GM19438 (cell line): ENCODE measurements around the gene TNFRSF13B.
"Not testable (repeated sequence)": the region's sequence is repeated elsewhere in the genome, so short reads cannot be mapped to it uniquely, and the experiment has no call there.

Experiments used
- ATAC-seq: cut with Tn5 transposase; IDR thresholded peaks from one replicate; pipeline ENCODE4 v1.9.1; 2021; ENCODE audit warnings: low read depth; ENCODE audit not compliant: unreplicated experiment

The TNFRSF13B gene

GRCh38 chr17:17007891-17008290, 36.0 kb upstream of the TNFRSF13B start:
- not testable (repeated sequence) for ATAC-seq

DNA sequence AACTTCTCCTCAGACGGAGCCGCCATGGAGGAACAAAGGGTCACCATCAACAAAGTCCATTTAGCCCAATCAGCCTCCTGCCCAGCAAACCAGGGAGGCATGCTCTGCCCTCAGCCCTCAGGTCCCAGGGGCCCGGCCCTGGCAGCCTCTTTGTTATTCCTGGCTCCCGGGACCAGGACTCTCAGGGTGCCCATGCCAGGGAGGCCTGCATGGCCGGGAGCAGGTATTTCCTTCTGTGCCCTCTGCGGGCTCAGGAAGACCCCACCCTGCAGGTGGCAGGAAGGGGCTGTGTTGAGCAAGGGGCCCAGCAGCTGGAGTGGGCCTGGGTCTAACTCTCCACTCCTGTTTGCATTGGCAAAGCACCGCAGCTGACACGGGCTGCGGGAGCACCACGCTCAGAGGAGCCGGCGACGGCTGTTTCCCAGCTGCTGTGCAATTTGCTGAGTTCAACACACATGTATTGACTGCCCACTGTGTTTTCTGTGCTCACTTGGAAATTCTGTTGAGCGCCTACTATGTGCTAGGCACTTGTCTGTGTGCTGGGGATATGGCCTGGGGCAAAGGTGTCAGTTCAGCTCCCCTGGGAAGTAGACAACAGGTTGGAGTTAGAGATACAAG, 33.2 kb upstream of the TNFRSF13B start:
- ATAC-seq = not testable (repeated sequence)

GRCh38 chr17:17004251-17004996, 32.5 kb upstream of the TNFRSF13B start:
- ATAC-seq = no peak

DNA sequence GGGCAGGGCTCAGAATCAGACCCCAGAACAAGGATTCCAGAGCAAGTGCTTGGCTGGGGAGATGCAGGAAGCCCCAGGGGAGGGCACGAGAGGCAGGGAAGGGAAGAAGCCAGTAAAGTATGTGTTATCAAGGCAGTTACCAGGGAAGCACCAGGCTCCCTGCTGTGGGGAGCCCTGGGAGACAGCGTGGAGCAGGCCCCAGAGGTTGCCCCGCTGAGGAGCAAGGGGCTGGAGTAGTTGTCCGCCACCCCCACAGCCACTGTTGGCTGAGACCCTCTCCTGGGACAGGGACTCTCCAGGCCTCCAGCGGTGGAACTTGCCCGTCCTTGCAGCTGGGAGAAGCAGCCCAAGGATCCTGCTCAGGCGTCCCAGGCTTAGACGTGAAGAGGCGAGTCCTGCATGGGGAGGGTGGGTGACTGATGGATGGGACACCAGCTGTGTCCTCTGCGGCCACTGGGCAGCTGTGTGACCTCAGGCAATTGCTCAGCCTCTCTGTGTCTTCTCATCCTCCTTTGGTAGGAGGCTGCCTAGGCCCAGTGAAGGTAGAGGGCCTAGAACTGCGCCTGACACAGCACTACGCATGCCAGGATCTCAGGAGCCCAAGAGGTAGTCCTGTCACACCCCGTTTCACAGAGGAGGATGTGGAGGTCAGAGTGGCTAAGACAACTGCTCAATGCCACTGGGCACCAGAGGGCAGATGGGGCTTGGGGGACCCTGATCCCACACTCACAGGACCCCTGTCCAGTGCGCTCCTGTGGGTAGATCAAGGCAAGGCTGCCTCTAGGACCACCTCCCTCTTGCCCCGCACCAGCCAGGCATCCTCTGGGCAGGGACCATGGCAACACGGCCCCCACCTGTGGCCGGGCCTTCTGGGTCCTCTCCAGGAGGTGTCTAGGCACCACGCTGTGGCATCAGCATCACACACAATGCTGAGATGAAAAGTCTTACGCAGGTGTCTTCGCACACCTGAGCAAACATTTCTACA, 31.1 kb upstream of the TNFRSF13B start:
- not testable (repeated sequence) for ATAC-seq

DNA sequence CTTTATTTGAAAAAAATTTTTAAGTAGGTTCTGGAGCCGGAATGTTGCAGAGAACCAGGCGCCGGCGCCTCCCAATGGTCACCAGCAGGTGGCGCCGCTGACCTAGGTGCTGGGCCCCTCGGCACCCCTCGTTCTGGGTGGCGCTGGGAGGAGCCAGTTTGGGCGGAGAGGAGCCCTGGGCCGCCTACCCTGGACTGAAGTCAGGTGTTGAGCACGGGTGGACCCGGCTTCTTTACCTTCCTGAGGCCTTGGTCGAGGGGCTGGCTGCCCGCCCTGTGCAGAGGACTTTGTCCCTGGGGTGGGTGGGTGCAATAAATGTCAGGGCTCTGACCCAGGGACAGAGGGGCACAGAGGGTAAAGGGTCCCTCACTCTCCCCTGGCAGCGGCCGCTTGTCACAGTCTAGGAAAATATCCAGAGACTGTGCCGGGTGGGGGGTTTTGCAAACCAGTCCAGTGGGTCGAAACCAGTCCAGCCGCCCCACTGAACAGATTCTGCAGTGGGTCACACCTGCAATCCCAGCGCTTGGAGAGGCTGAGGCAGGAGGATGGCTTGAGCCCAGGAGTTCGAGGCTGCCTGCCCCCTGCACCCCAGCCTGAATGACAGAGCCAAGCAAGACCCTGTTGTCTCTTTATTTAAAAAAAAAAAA, 30.1 kb upstream of the TNFRSF13B start:
- no peak for ATAC-seq

- no peak for ATAC-seq
These were observed 29.3 kb upstream of the TNFRSF13B start for GRCh38 chr17:17001076-17001777.

GRCh38 chr17:16999931-17000625, 28.2 kb upstream of the TNFRSF13B start:
- ATAC-seq = no peak

- no peak for ATAC-seq
These were observed 25.9 kb upstream of the TNFRSF13B start for GRCh38 chr17:16997514-16998429.

- ATAC-seq = not testable (repeated sequence)
These were observed 24.8 kb upstream of the TNFRSF13B start for GRCh38 chr17:16996726-16997125.

DNA sequence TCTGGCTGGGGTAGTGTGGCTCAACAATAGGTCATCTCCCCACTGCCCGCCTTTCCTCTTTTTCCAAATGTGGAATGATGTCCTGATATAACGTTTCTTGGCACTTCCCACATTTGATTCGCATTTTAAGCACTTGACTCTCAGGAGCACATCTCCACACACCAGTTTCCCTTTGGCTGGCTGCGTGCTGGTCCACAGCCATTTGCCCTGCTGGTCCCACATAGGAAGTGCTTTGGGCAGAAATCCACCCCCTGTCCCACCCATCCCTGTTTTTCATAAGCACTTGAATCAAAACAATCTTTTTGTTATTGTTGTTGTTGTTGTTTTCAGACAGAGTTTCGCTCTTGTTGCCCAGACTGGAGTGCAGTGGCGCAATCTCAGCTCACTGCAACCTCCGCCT, 24.0 kb upstream of the TNFRSF13B start:
- ATAC-seq = no peak

GRCh38 chr17:16994631-16995030, 22.7 kb upstream of the TNFRSF13B start:
- no peak for ATAC-seq

- ATAC-seq = no peak
These were observed 19.6 kb upstream of the TNFRSF13B start for GRCh38 chr17:16991349-16992009.

GRCh38 chr17:16989953-16990860, 18.3 kb upstream of the TNFRSF13B start:
- no peak for ATAC-seq

DNA sequence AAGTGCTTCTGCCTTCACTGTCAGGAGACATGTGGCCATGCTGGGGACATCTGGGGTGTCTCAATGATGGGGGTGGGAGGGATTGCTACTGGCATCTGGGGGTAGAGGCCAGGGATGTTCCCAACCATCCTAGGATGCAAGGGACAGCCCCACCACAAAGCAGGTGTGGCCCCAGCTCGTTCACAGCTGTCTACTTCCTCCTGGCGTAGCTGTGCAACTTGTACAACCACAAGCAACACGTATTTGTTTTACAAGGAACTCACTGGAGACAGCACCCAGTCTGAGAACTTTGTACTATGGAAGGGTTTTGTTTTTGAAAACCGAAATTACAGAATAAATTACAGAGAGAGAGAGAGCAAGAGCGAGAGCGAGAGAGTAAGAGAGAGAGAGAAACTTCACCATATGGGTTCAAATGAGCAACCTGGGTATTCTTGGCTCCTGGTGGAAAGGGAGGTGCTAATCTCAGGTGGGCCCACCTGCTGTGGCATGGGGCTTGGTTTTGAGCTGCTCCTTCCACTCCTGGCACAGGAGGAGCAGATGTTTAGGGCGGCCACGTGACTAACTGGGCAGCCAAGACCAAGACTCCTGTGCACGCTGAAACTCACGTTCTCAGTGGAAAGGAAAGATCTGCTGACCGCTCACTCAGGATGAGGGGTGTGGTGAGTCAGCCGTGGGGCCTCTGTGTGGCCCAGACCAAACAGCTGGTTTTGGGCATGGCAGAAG, 17.5 kb upstream of the TNFRSF13B start:
- ATAC-seq = peak; percentile 26

GRCh38 chr17:16988749-16989229, 16.9 kb upstream of the TNFRSF13B start:
- ATAC-seq = peak; percentile 17
